H1 (cell line): ENCODE results near the gene ZBTB16. TPM values are rescaled to one million over a fixed set of nuclear protein-coding genes. Genes with fewer than 3 reads are reported as not detected.

Source experiments
- CTCF ChIA-PET: fragments of 300-600 bp; sonication (Branson Sonifier 250); formaldehyde crosslinking; loops from one replicate; lab custom pipeline; 2021; ENCODE audit not compliant: partially characterized antibody; lab: Charles Lee
- POLR2A ChIA-PET: fragments of 300-600 bp; sonication (Branson Sonifier 250); formaldehyde crosslinking; loops from one replicate; lab custom pipeline; 2021; ENCODE audit warnings: inconsistent platforms; ENCODE audit not compliant: partially characterized antibody; lab: Charles Lee
- DNase-seq, 2 experiments: peaks; one replicate each; pipeline versions ENCODE4 v3.0.0 to v3.0.0-alpha.2; 2010 to 2022; ENCODE audit warnings: low spot score in 2 of 2, low read depth in 1 of 2, mixed read lengths in 1 of 2
- FAIRE-seq: peaks from 2 replicates; lab custom pipeline; 2011; peaks lifted over from hg19 to GRCh38; lab: Jason Lieb, UNC
- H2AFZ ChIP-seq: 2 replicates; pipeline ENCODE4 v1.8.1; 2012; ENCODE audit warnings: low read length, inconsistent platforms
- H2AK5ac ChIP-seq: 2 replicates; pipeline ENCODE4 v1.6.1; 2013; ENCODE audit warnings: low read depth, low read length
- H2BK120ac ChIP-seq: replicated peaks from 2 replicates; pipeline ENCODE3; 2013; ENCODE audit warnings: low read depth, low read length, inconsistent platforms
- H2BK12ac ChIP-seq: 2 replicates; pipeline ENCODE4 v1.6.1; 2013; ENCODE audit warnings: low read depth, low read length
- H2BK15ac ChIP-seq: 2 replicates; pipeline ENCODE4 v1.6.1; 2013; ENCODE audit warnings: low read length
- H2BK20ac ChIP-seq: 2 replicates; pipeline ENCODE4 v1.6.1; 2013; ENCODE audit warnings: low read length
- H2BK5ac ChIP-seq: 2 replicates; pipeline ENCODE4 v1.6.1; 2013; ENCODE audit warnings: low read depth, low read length
- H3K14ac ChIP-seq: 2 replicates; pipeline ENCODE4 v1.6.1; 2013; ENCODE audit warnings: inconsistent platforms; ENCODE audit not compliant: insufficient read length
- H3K18ac ChIP-seq: 2 replicates; pipeline ENCODE4 v1.6.1; 2013; ENCODE audit warnings: low read length; ENCODE audit errors: extremely low read depth
- H3K23ac ChIP-seq: 2 replicates; pipeline ENCODE4 v1.6.1; 2013; ENCODE audit warnings: inconsistent platforms; ENCODE audit not compliant: insufficient read length
- H3K23me2 ChIP-seq: 2 replicates; pipeline ENCODE4 v1.6.1; 2013; ENCODE audit warnings: low read depth, low read length
- H3K27ac ChIP-seq: 2 replicates; pipeline ENCODE4 v1.6.1; 2011; ENCODE audit warnings: low read depth, low read length, inconsistent platforms
- H3K27me3 ChIP-seq, 4 experiments: replicated peaks in 1 of 4; 1 replicate in 1 of 4; 2 replicates in 3 of 4; pipeline versions ENCODE4 v1.6.1 to v1.8.1; 2011 to 2013; ENCODE audit warnings: low read length in 3 of 4, mild to moderate bottlenecking in 3 of 4, inconsistent platforms in 2 of 4, mixed read lengths in 2 of 4, moderate library complexity in 1 of 4; ENCODE audit not compliant: control insufficient read depth in 3 of 4, insufficient read depth in 3 of 4; ENCODE audit errors: extremely low read depth in 1 of 4
- H3K36me3 ChIP-seq, 4 experiments: 2 replicates each; pipeline versions ENCODE4 v1.6.1 to v1.8.1; 2011 to 2013; ENCODE audit warnings: mild to moderate bottlenecking in 4 of 4, low read length in 3 of 4, moderate library complexity in 2 of 4, control low read depth in 1 of 4, inconsistent platforms in 1 of 4; ENCODE audit not compliant: insufficient read depth in 4 of 4, control insufficient read depth in 2 of 4
- H3K4ac ChIP-seq: replicated peaks from 2 replicates; pipeline ENCODE3; 2013; ENCODE audit warnings: low read length, low read depth, mixed read lengths, inconsistent platforms; ENCODE audit not compliant: insufficient read length
- H3K4me1 ChIP-seq, 4 experiments: replicated peaks in 1 of 4; 1 replicate in 1 of 4; 2 replicates in 3 of 4; pipeline versions ENCODE4 v1.6.1 to v1.8.1; 2011 to 2013; ENCODE audit warnings: low read length in 3 of 4, inconsistent platforms in 2 of 4, mixed read lengths in 1 of 4; ENCODE audit not compliant: insufficient read depth in 4 of 4, control insufficient read depth in 3 of 4
- H3K4me2 ChIP-seq, 2 experiments: 2 replicates each; pipeline versions ENCODE4 v1.6.1 to v1.8.1; 2011 to 2013; ENCODE audit warnings: low read depth in 2 of 2, low read length in 2 of 2, control low read depth in 1 of 2, inconsistent platforms in 1 of 2, mild to moderate bottlenecking in 1 of 2; ENCODE audit not compliant: insufficient read depth in 1 of 2
- H3K4me3 ChIP-seq, 4 experiments: fragments of 200-600, 300-600 bp in 1 of 4; sonication (generic), shearing (Covaris generic), sonication (Bioruptor Twin) in 1 of 4; 2 replicates each; pipeline versions ENCODE4 v1.5.1 to v1.8.1; 2011 to 2016; ENCODE audit warnings: low read length in 4 of 4, low read depth in 3 of 4, control low read depth in 2 of 4, inconsistent platforms in 2 of 4, mild to moderate bottlenecking in 2 of 4, mixed read lengths in 1 of 4, moderate library complexity in 1 of 4; ENCODE audit not compliant: insufficient read depth in 2 of 4; ENCODE audit errors: extremely low read depth in 1 of 4
- H3K56ac ChIP-seq: replicated peaks from 2 replicates; pipeline ENCODE3; 2013; ENCODE audit warnings: low read depth, mild to moderate bottlenecking, mixed read lengths, low read length, inconsistent platforms; ENCODE audit not compliant: insufficient read length
- H3K79me1 ChIP-seq: 2 replicates; pipeline ENCODE4 v1.6.1; 2013; ENCODE audit warnings: low read depth, low read length, control low read depth
- H3K79me2 ChIP-seq, 2 experiments: 2 replicates each; pipeline versions ENCODE4 v1.6.1 to v1.8.1; 2012 to 2013; ENCODE audit warnings: low read length in 2 of 2, mild to moderate bottlenecking in 2 of 2, inconsistent platforms in 1 of 2; ENCODE audit not compliant: insufficient read depth in 2 of 2, control insufficient read depth in 1 of 2
- H3K9ac ChIP-seq, 4 experiments: replicated peaks in 1 of 4; 1 replicate in 1 of 4; 2 replicates in 3 of 4; pipeline versions ENCODE4 v1.6.1 to v1.8.1; 2011 to 2013; ENCODE audit warnings: low read depth in 3 of 4, low read length in 3 of 4, control low read depth in 2 of 4, mild to moderate bottlenecking in 2 of 4, moderate library complexity in 2 of 4, inconsistent platforms in 1 of 4; ENCODE audit errors: extremely low read depth in 1 of 4
- H3K9me3 ChIP-seq, 2 experiments: 2 replicates each; pipeline versions ENCODE4 v1.6.1 to v1.8.1; 2012 to 2013; ENCODE audit warnings: mild to moderate bottlenecking in 2 of 2, moderate library complexity in 2 of 2, control low read depth in 1 of 2, inconsistent platforms in 1 of 2, low read depth in 1 of 2, low read length in 1 of 2, mixed read lengths in 1 of 2; ENCODE audit not compliant: insufficient read depth in 2 of 2
- H4K20me1 ChIP-seq, 2 experiments: replicated peaks in 1 of 2; 2 replicates each; pipeline versions ENCODE3 to v1.8.1; 2011 to 2013; ENCODE audit warnings: inconsistent platforms in 2 of 2, low read length in 2 of 2, mild to moderate bottlenecking in 1 of 2; ENCODE audit not compliant: insufficient read depth in 2 of 2, control insufficient read depth in 1 of 2
- H4K5ac ChIP-seq: 2 replicates; pipeline ENCODE4 v1.6.1; 2013; ENCODE audit warnings: low read length, low read depth, mixed read lengths, inconsistent platforms; ENCODE audit not compliant: insufficient read length
- H4K8ac ChIP-seq: 2 replicates; pipeline ENCODE4 v1.8.0; 2013; ENCODE audit warnings: mild to moderate bottlenecking, moderate library complexity, low read length, inconsistent platforms; ENCODE audit not compliant: insufficient read depth; ENCODE audit errors: extremely low read depth
- H4K91ac ChIP-seq: replicated peaks from 2 replicates; pipeline ENCODE3; 2013; ENCODE audit warnings: low read length, mixed read lengths, inconsistent platforms; ENCODE audit not compliant: insufficient read length
- CBX5 ChIP-seq: fragments of 300-800, 300-1000 bp; sonication (generic); IDR thresholded peaks from 2 replicates; pipeline ENCODE4 v1.7.1; 2016; ENCODE audit warnings: antibody characterized with exemption, low read length, low read depth
- CHD2 ChIP-seq: IDR thresholded peaks from 2 replicates; pipeline ENCODE4 v1.6.1; 2012; ENCODE audit warnings: low read length, improper control_type of control experiment
- CREB1 ChIP-seq: IDR thresholded peaks from 2 replicates; pipeline ENCODE4 v1.6.1; 2012; ENCODE audit warnings: inconsistent platforms
- FOSL1 ChIP-seq: IDR thresholded peaks from 2 replicates; pipeline ENCODE4 v1.6.1; 2011; ENCODE audit warnings: mild to moderate bottlenecking, low read depth, low read length, moderate library complexity; ENCODE audit not compliant: insufficient read depth
- GTF2F1 ChIP-seq: IDR thresholded peaks from 2 replicates; pipeline ENCODE4 v1.6.1; 2012; ENCODE audit warnings: low read depth, low read length, improper control_type of control experiment, borderline replicate concordance
- NANOG ChIP-seq: IDR thresholded peaks from 2 replicates; pipeline ENCODE4 v1.6.1; 2011; ENCODE audit warnings: low read length, low read depth, mild to moderate bottlenecking, inconsistent platforms; ENCODE audit not compliant: insufficient read depth, poor library complexity, severe bottlenecking
- RNF2 ChIP-seq: fragments of 200-900, 300-1000 bp; sonication (generic); IDR thresholded peaks from 2 replicates; pipeline ENCODE4 v1.7.1; 2016; ENCODE audit warnings: borderline replicate concordance, low read depth, mild to moderate bottlenecking, antibody characterized with exemption, low read length; ENCODE audit not compliant: poor library complexity, severe bottlenecking; ENCODE audit errors: missing control alignments
- SIRT6 ChIP-seq: IDR thresholded peaks from one replicate; pipeline ENCODE4 v1.7.1; 2012; ENCODE audit warnings: low read length, inconsistent platforms
- TEAD4 ChIP-seq: IDR thresholded peaks from 2 replicates; pipeline ENCODE4 v1.6.1; 2012; ENCODE audit warnings: low read depth, low read length, inconsistent platforms, mixed read lengths
- YY1 ChIP-seq: IDR thresholded peaks from 2 replicates; pipeline ENCODE4 v1.6.1; 2011; ENCODE audit warnings: low read depth, mild to moderate bottlenecking, low read length
- polyA plus RNA-seq, 7 experiments: library from polyadenylated mRNA; depleted of rRNA in 3 of 7; stranded (reverse) in 5 of 7; unstranded in 2 of 7; fragments of >200 nt in 5 of 7; fragments of 200-250 nt in 2 of 7; gene quantifications; 1 replicate in 5 of 7; 2 replicates in 1 of 7; 4 replicates in 1 of 7; pipeline versions ENCODE4 v1.2.1 to v1.2.3, GENCODE V29; 2011 to 2013; ENCODE audit warnings: missing spikeins in 2 of 7, mixed read lengths in 2 of 7
- total RNA-seq: library from RNA; stranded (reverse); fragmentation: NEBNext Ultra II Directional; extraction: Animal tissue kit (Norgen Biotek cat#: 25700); gene quantifications from 2 replicates; pipeline ENCODE4 v1.2.1, GENCODE V29; 2021

ZBTB16 gene
- total and polyA plus RNA-seq, 2 of the 8 experiments (the other 6 are each of a cell fraction or from before 2014, with no cell fraction given), result 0.12 to 0.61 TPM

GRCh38 chr11:114056409-114056808 is 3.1 kb upstream of the ZBTB16 start:
- peaks cover 0 to 21% (median 9%) of the 10 kb centered on the region in 4 experiments; a peak in 6 of 7 replicates for H3K4me1 ChIP-seq
- no peak overlapping the region for H3K9ac ChIP-seq
- no peak overlapping the region for H4K8ac ChIP-seq
- DNase-seq (no peak), FAIRE-seq (no peak)
- no peak overlapping the region for H3K4ac ChIP-seq
- no peaks in the 10 kb centered on the region for H3K79me1 ChIP-seq
- no peaks in the 10 kb centered on the region for H3K79me2 ChIP-seq
- ChIA-PET POLR2A (no interaction called here), CTCF (interaction anchor here (0.8 to 3.3 kb wide), 7 partner anchors 12 to 142 kb away, joined by 3 to 19 read pairs (median 5); no protein-coding TSS in a partner anchor)
- H4K5ac ChIP-seq, result no peak overlapping the region
- H3K4me3 ChIP-seq, result no peak overlapping the region
- no peak overlapping the region for H3K23ac ChIP-seq
- H3K56ac ChIP-seq, result no peak overlapping the region
- H2BK15ac ChIP-seq, result no peak overlapping the region
- H2BK5ac ChIP-seq, result no peak overlapping the region
- H4K91ac ChIP-seq, result no peak overlapping the region
- TF ChIP-seq FOSL1, result no peak
- no peak for TF ChIP-seq SIRT6
- no peak for TF ChIP-seq NANOG
- TF ChIP-seq RNF2, result no peak
- no peak for TF ChIP-seq TEAD4
- TF ChIP-seq GTF2F1, result no peak
- TF ChIP-seq YY1, result no peak
- TF ChIP-seq CBX5, result no peak
- no peak for TF ChIP-seq CHD2
- no peak for TF ChIP-seq CREB1
- H2BK20ac ChIP-seq, result no peak overlapping the region
- H3K27ac ChIP-seq, result no peak overlapping the region
- no peak overlapping the region for H3K14ac ChIP-seq
- no peak overlapping the region for H2AFZ ChIP-seq
- H2BK12ac ChIP-seq, result no peak overlapping the region
- H3K23me2 ChIP-seq, result peaks cover 28% of the 10 kb centered on the region; the same call in 1 of the 2 replicates
- no peaks in the 10 kb centered on the region for H3K9me3 ChIP-seq
- H3K27me3 ChIP-seq, result peaks cover 38 to 58% (median 51%) of the 10 kb centered on the region in 4 experiments
- H3K4me2 ChIP-seq, result no peak overlapping the region
- no peak overlapping the region for H2AK5ac ChIP-seq
- no peaks in the 10 kb centered on the region; a peak in 2 of 8 replicates for H3K36me3 ChIP-seq
- peaks cover 0 to 1% of the 10 kb centered on the region in 2 experiments for H4K20me1 ChIP-seq
- no peak overlapping the region for H2BK120ac ChIP-seq
- no peak overlapping the region for H3K18ac ChIP-seq
